ENCODE measurements around the gene MAP3K5.

Gene MAP3K5

GRCh38 chr6:136757150-136757549 is 35.1 kb downstream of the MAP3K5 start:
- peak overlapping the region in 4 of 11 experiments; percentile 7 to 55 (median 38); a peak in 4 of 22 replicates for H3K4me2 ChIP-seq
- H3K36me3 ChIP-seq, result peaks cover 0 to 25% (median 0%) of the 10 kb centered on the region in 11 experiments; a peak in 4 of 22 replicates
- H4K20me1 ChIP-seq, result peaks cover 0 to 87% (median 0%) of the 10 kb centered on the region in 11 experiments; a peak in 7 of 22 replicates
- no peaks in the 10 kb centered on the region for H3K27me3 ChIP-seq
- H3K9me3 ChIP-seq (replicated peaks in 1 of 11), result no peaks in the 10 kb centered on the region
- H3K27ac ChIP-seq, result peak overlapping the region in 1 of 11 experiments; percentile 36; a peak in 1 of 22 replicates
- peaks cover 23 to 76% (median 30%) of the 10 kb centered on the region in 10 experiments for H3K4me1 ChIP-seq
- no peak overlapping the region for H3K9ac ChIP-seq
- no peak for TF ChIP-seq Cebpa-rat (IDR thresholded peaks at IDR 0.05)
- H3K4me3 ChIP-seq, result no peak overlapping the region

GRCh38 chr6:136754820-136755219 is 37.5 kb downstream of the MAP3K5 start:
- Histone ChIP-seq H4K20me1 (peaks cover 0 to 91% (median 0%) of the 10 kb centered on the region in 11 experiments; a peak in 4 of 22 replicates), H3K4me3 (no peak overlapping the region), H3K4me2 (no peak overlapping the region), H3K27me3 (no peaks in the 10 kb centered on the region), H3K27ac (no peak overlapping the region), H3K36me3 (peaks cover 0 to 25% (median 0%) of the 10 kb centered on the region in 11 experiments; a peak in 4 of 22 replicates), H3K4me1 (peaks cover 20 to 76% (median 32%) of the 10 kb centered on the region in 10 experiments), H3K9me3 (replicated peaks in 1 of 11) (no peaks in the 10 kb centered on the region), H3K9ac (no peak overlapping the region)
- no peak for TF ChIP-seq Cebpa-rat (IDR thresholded peaks at IDR 0.05)

- H3K4me1 ChIP-seq, result peaks cover 20 to 77% (median 35%) of the 10 kb centered on the region in 10 experiments
Measured at GRCh38 chr6:136753624-136754023, 38.7 kb downstream of the MAP3K5 start.

GRCh38 chr6:136752554-136752953 is 39.7 kb downstream of the MAP3K5 start:
- H4K20me1 ChIP-seq, result peaks cover 0 to 95% (median 0%) of the 10 kb centered on the region in 11 experiments; a peak in 4 of 22 replicates
- peak overlapping the region; percentile 2 to 92 (median 58); a peak in 18 of 22 replicates for H3K4me2 ChIP-seq
- H3K4me3 ChIP-seq, result no peak overlapping the region
- no peaks in the 10 kb centered on the region for H3K9me3 ChIP-seq (replicated peaks in 1 of 11)
- peaks cover 20 to 66% (median 35%) of the 10 kb centered on the region in 10 experiments for H3K4me1 ChIP-seq
- no peaks in the 10 kb centered on the region for H3K27me3 ChIP-seq
- H3K9ac ChIP-seq, result peak overlapping the region in 1 of 11 experiments; percentile 54; a peak in 1 of 22 replicates
- H3K36me3 ChIP-seq, result peaks cover 0 to 32% (median 0%) of the 10 kb centered on the region in 11 experiments; a peak in 3 of 22 replicates
- no peak for TF ChIP-seq Cebpa-rat (IDR thresholded peaks at IDR 0.05)
- H3K27ac ChIP-seq, result peak overlapping the region in 5 of 11 experiments; percentile 45 to 66 (median 64); a peak in 8 of 22 replicates

More at GRCh38 chr6:136753624-136754023, 38.7 kb downstream of the MAP3K5 start:
- Histone ChIP-seq H4K20me1 (peaks cover 0 to 97% (median 0%) of the 10 kb centered on the region in 11 experiments; a peak in 4 of 22 replicates), H3K4me2 (peak overlapping the region in 1 of 11 experiments; percentile 90; a peak in 2 of 22 replicates), H3K27ac (no peak overlapping the region), H3K4me3 (no peak overlapping the region), H3K36me3 (peaks cover 0 to 25% (median 0%) of the 10 kb centered on the region in 11 experiments; a peak in 4 of 22 replicates), H3K9me3 (replicated peaks in 1 of 11) (no peaks in the 10 kb centered on the region), H3K27me3 (no peaks in the 10 kb centered on the region), H3K9ac (no peak overlapping the region)
- TF ChIP-seq Cebpa-rat (IDR thresholded peaks at IDR 0.05), result no peak

GRCh38 chr6:136751991-136752390 is 40.3 kb downstream of the MAP3K5 start:
- H3K27ac ChIP-seq, result peak overlapping the region in 9 of 11 experiments; percentile 23 to 66 (median 55); a peak in 17 of 22 replicates

GRCh38 chr6:136751522-136751956 is 40.7 kb downstream of the MAP3K5 start:
- no peak for TF ChIP-seq Cebpa-rat (IDR thresholded peaks at IDR 0.05)
- no peaks in the 10 kb centered on the region for H3K27me3 ChIP-seq
- H3K4me2 ChIP-seq, result peak overlapping the region; percentile 48 to 92 (median 58)
- no peaks in the 10 kb centered on the region for H3K9me3 ChIP-seq (replicated peaks in 1 of 11)
- peak overlapping the region in 9 of 11 experiments; percentile 23 to 66 (median 55); a peak in 15 of 22 replicates for H3K27ac ChIP-seq
- peaks cover 0 to 95% (median 0%) of the 10 kb centered on the region in 11 experiments; a peak in 3 of 22 replicates for H4K20me1 ChIP-seq
- peak overlapping the region in 4 of 11 experiments; percentile 21 to 56 (median 41); a peak in 4 of 22 replicates for H3K9ac ChIP-seq
- peak overlapping the region in 1 of 10 experiments; percentile 16; a peak in 1 of 20 replicates for H3K4me3 ChIP-seq
- H3K36me3 ChIP-seq, result peaks cover 0 to 31% (median 0%) of the 10 kb centered on the region in 11 experiments; a peak in 3 of 22 replicates
- peaks cover 20 to 56% (median 32%) of the 10 kb centered on the region in 10 experiments for H3K4me1 ChIP-seq

More at GRCh38 chr6:136751991-136752390, 40.3 kb downstream of the MAP3K5 start:
- H3K36me3 ChIP-seq, result peaks cover 0 to 34% (median 0%) of the 10 kb centered on the region in 11 experiments; a peak in 3 of 22 replicates
- H3K9me3 ChIP-seq (replicated peaks in 1 of 11), result no peaks in the 10 kb centered on the region
- peaks cover 0 to 95% (median 0%) of the 10 kb centered on the region in 11 experiments; a peak in 4 of 22 replicates for H4K20me1 ChIP-seq
- H3K4me3 ChIP-seq, result peak overlapping the region in 1 of 10 experiments; percentile 16; a peak in 1 of 20 replicates
- H3K4me2 ChIP-seq, result peak overlapping the region; percentile 48 to 92 (median 58)
- TF ChIP-seq Cebpa-rat (IDR thresholded peaks at IDR 0.05), result no peak
- no peaks in the 10 kb centered on the region for H3K27me3 ChIP-seq
- peaks cover 20 to 61% (median 34%) of the 10 kb centered on the region in 10 experiments for H3K4me1 ChIP-seq
- peak overlapping the region in 4 of 11 experiments; percentile 21 to 56 (median 41); a peak in 5 of 22 replicates for H3K9ac ChIP-seq

- H3K4me2 ChIP-seq, result peak overlapping the region; percentile 48 to 92 (median 58)
- peaks cover 0 to 27% (median 0%) of the 10 kb centered on the region in 11 experiments; a peak in 3 of 22 replicates for H3K36me3 ChIP-seq
- peak overlapping the region in 1 of 11 experiments; percentile 54; a peak in 2 of 22 replicates for H3K9ac ChIP-seq
- H3K4me1 ChIP-seq, result peaks cover 20 to 51% (median 32%) of the 10 kb centered on the region in 10 experiments
- no peak for TF ChIP-seq Cebpa-rat (IDR thresholded peaks at IDR 0.05)
- no peaks in the 10 kb centered on the region for H3K27me3 ChIP-seq
- H3K27ac ChIP-seq, result peak overlapping the region in 7 of 11 experiments; percentile 4 to 66 (median 30); a peak in 11 of 22 replicates
- no peaks in the 10 kb centered on the region for H3K9me3 ChIP-seq (replicated peaks in 1 of 11)
- H3K4me3 ChIP-seq, result no peak overlapping the region
- H4K20me1 ChIP-seq, result peaks cover 0 to 95% (median 0%) of the 10 kb centered on the region in 11 experiments; a peak in 3 of 22 replicates
Measured at GRCh38 chr6:136750696-136751521, 41.4 kb downstream of the MAP3K5 start.

GRCh38 chr6:136749359-136749997 is 42.8 kb downstream of the MAP3K5 start:
- Histone ChIP-seq H3K36me3 (peaks cover 0 to 15% (median 0%) of the 10 kb centered on the region in 11 experiments; a peak in 2 of 22 replicates), H3K9ac (no peak overlapping the region), H3K4me1 (peaks cover 20 to 51% (median 32%) of the 10 kb centered on the region in 10 experiments), H3K27me3 (no peaks in the 10 kb centered on the region), H3K4me2 (peak overlapping the region in 5 of 11 experiments; percentile 46 to 92 (median 69); a peak in 10 of 22 replicates), H3K9me3 (replicated peaks in 1 of 11) (0 out of 22 replicates have a peak, but pooled peaks cover 0 to under 1% (median 0%) of the 10 kb centered on the region in 11 experiments), H3K4me3 (no peak overlapping the region), H4K20me1 (peaks cover 0 to 95% (median 0%) of the 10 kb centered on the region in 11 experiments; a peak in 3 of 22 replicates), H3K27ac (no peak overlapping the region)
- TF ChIP-seq Cebpa-rat (IDR thresholded peaks at IDR 0.05), result no peak
